Activated CD4-positive, alpha-beta memory T cell treated with anti-CD3 and anti-CD28 coated beads for 36 hours (primary cell): ENCODE measurements around the gene LUZP1. TPM values are rescaled to one million over a fixed set of nuclear protein-coding genes. Genes with fewer than 3 reads are reported as not detected.

Experiments
- CTCF ChIA-PET: fragments of 350-600 bp; sonication (Branson Sonifier 250); formaldehyde crosslinking; loops from one replicate; lab custom pipeline; 2021; ENCODE audit warnings: antibody characterized with exemption, inconsistent platforms; lab: Charles Lee
- POLR2A ChIA-PET: fragments of 350-600 bp; sonication (Branson Sonifier 250); formaldehyde crosslinking; loops from one replicate; lab custom pipeline; 2021; ENCODE audit warnings: antibody characterized with exemption; lab: Charles Lee
- DNase-seq: peaks from one replicate; pipeline ENCODE4 v3.0.0-alpha.2; 2020
- H3K27ac Mint-ChIP-seq: one replicate; pipeline ENCODE4 v1.8.0; 2021; ENCODE audit warnings: mixed read lengths
- H3K27me3 Mint-ChIP-seq: one replicate; pipeline ENCODE4 v1.8.0; 2021; ENCODE audit warnings: mixed read lengths
- H3K36me3 Mint-ChIP-seq: one replicate; pipeline ENCODE4 v1.8.0; 2021; ENCODE audit warnings: mixed read lengths
- H3K4me1 Mint-ChIP-seq: one replicate; pipeline ENCODE4 v1.8.0; 2021; ENCODE audit warnings: low read depth, mixed read lengths
- H3K4me3 Mint-ChIP-seq: one replicate; pipeline ENCODE4 v1.8.0; 2021; ENCODE audit warnings: mild to moderate bottlenecking, mixed read lengths
- H3K9me3 Mint-ChIP-seq: one replicate; pipeline ENCODE4 v1.8.0; 2021; ENCODE audit warnings: mixed read lengths
- intact Hi-C: fragments of 100-400 bp; cut with micrococcal nuclease; formaldehyde crosslinking; loops from one replicate; pipeline ENCODE4 v1.15.1; 2023
- total RNA-seq, 2 experiments: library from RNA; stranded (reverse); gene quantifications; one replicate each; pipeline ENCODE4 v1.2.3, GENCODE V29; 2021

Gene LUZP1
- total RNA-seq, 2 experiments from 2014 or later, result 19.0 to 21.2 TPM

GRCh38 chr1:23098463-23099170 lies 70.0 kb downstream of the LUZP1 start:
- intact Hi-C loops, result loop anchor here (1.0 kb wide), 2 partner anchors 26 to 86 kb away; no protein-coding TSS in a partner anchor
- ChIA-PET CTCF (interaction anchor here (0.5 to 20.3 kb wide), 33 partner anchors 9 to 441 kb away, joined by 3 to 738 read pairs (median 5); partner anchors contain the start of genes KDM1A and LUZP1), POLR2A (interaction anchor here (1.6 to 2.8 kb wide), 3 partner anchors 10 to 85 kb away, joined by 4 to 19 read pairs (median 11); no protein-coding TSS in a partner anchor)
- H3K9me3 Mint-ChIP-seq, result no peaks in the 10 kb centered on the region
- no peak overlapping the region for H3K4me3 Mint-ChIP-seq
- peak; percentile 72 for DNase-seq
- H3K36me3 Mint-ChIP-seq, result peaks cover 7% of the 10 kb centered on the region
- no peaks in the 10 kb centered on the region for H3K27me3 Mint-ChIP-seq
- H3K4me1 Mint-ChIP-seq, result peaks cover 46% of the 10 kb centered on the region
- H3K27ac Mint-ChIP-seq, result no peak overlapping the region

- ChIA-PET CTCF (interaction anchor here (1.0 to 20.3 kb wide), 5 partner anchors 29 to 89 kb away, joined by 3 to 738 read pairs (median 4); no protein-coding TSS in a partner anchor), POLR2A (interaction anchor here (0.6 kb wide), 1 partner anchor 88 kb away, joined by 4 read pairs; no protein-coding TSS in a partner anchor)
- Mint-ChIP-seq H3K4me1 (peaks cover 33% of the 10 kb centered on the region), H3K27ac (no peak overlapping the region), H3K4me3 (no peak overlapping the region), H3K36me3 (peaks cover 16% of the 10 kb centered on the region), H3K27me3 (no peaks in the 10 kb centered on the region), H3K9me3 (no peaks in the 10 kb centered on the region)
- intact Hi-C loops, result no loop called here
- DNase-seq, result no peak
Measured at GRCh38 chr1:23097316-23097715, 71.3 kb downstream of the LUZP1 start.

- DNase-seq, result no peak
- H3K4me1 Mint-ChIP-seq, result no peaks in the 10 kb centered on the region
- CTCF ChIA-PET, result interaction anchor here (0.7 to 20.3 kb wide), 2 partner anchors 20 to 94 kb away, joined by 3 to 738 read pairs; no protein-coding TSS in a partner anchor
- no peaks in the 10 kb centered on the region for H3K9me3 Mint-ChIP-seq
- peaks cover 31% of the 10 kb centered on the region for H3K36me3 Mint-ChIP-seq
- no peaks in the 10 kb centered on the region for H3K27me3 Mint-ChIP-seq
- POLR2A ChIA-PET, result no interaction called here
- no peak overlapping the region for H3K27ac Mint-ChIP-seq
- intact Hi-C loops, result no loop called here
- no peak overlapping the region for H3K4me3 Mint-ChIP-seq
Measured at GRCh38 chr1:23092447-23092846, 76.2 kb downstream of the LUZP1 start.

GRCh38 chr1:23091545-23091944 lies 77.1 kb downstream of the LUZP1 start:
- POLR2A ChIA-PET, result no interaction called here

GRCh38 chr1:23090056-23090455 lies 78.6 kb downstream of the LUZP1 start:
- CTCF ChIA-PET, result interaction anchor here (2.9 to 20.3 kb wide), 2 partner anchors 9 to 97 kb away, joined by 10 to 738 read pairs; no protein-coding TSS in a partner anchor
- Mint-ChIP-seq H3K4me1 (no peaks in the 10 kb centered on the region), H3K36me3 (peaks cover 40% of the 10 kb centered on the region)

More at GRCh38 chr1:23091545-23091944, 77.1 kb downstream of the LUZP1 start:
- CTCF ChIA-PET, result interaction anchor here (0.7 to 20.3 kb wide), 2 partner anchors 19 to 95 kb away, joined by 3 to 738 read pairs; no protein-coding TSS in a partner anchor
- Mint-ChIP-seq H3K27me3 (no peaks in the 10 kb centered on the region), H3K36me3 (peaks cover 34% of the 10 kb centered on the region), H3K4me3 (no peak overlapping the region), H3K27ac (no peak overlapping the region), H3K4me1 (no peaks in the 10 kb centered on the region), H3K9me3 (no peaks in the 10 kb centered on the region)
- DNase-seq, result no peak
- intact Hi-C loops, result no loop called here

GRCh38 chr1:23088027-23088426 lies 80.6 kb downstream of the LUZP1 start:
- H3K36me3 Mint-ChIP-seq, result peaks cover 40% of the 10 kb centered on the region
- H3K9me3 Mint-ChIP-seq, result no peaks in the 10 kb centered on the region
- no peaks in the 10 kb centered on the region for H3K4me1 Mint-ChIP-seq
- H3K27me3 Mint-ChIP-seq, result no peaks in the 10 kb centered on the region
- intact Hi-C loops, result no loop called here
- no peak for DNase-seq
- H3K4me3 Mint-ChIP-seq, result no peak overlapping the region
- CTCF ChIA-PET, result interaction anchor here (1.0 to 20.3 kb wide), 3 partner anchors 11 to 99 kb away, joined by 4 to 738 read pairs (median 10); no protein-coding TSS in a partner anchor
- H3K27ac Mint-ChIP-seq, result no peak overlapping the region
- POLR2A ChIA-PET, result interaction anchor here (0.5 kb wide), 1 partner anchor 72 kb away, joined by 4 read pairs; the partner anchor contains the start of gene TEX46

More at GRCh38 chr1:23090056-23090455, 78.6 kb downstream of the LUZP1 start:
- Mint-ChIP-seq H3K27me3 (no peaks in the 10 kb centered on the region), H3K4me3 (no peak overlapping the region), H3K9me3 (no peaks in the 10 kb centered on the region), H3K27ac (no peak overlapping the region)
- intact Hi-C loops, result no loop called here
- DNase-seq, result no peak
- POLR2A ChIA-PET, result interaction anchor here (0.6 kb wide), 1 partner anchor 572 kb away, joined by 3 read pairs; no protein-coding TSS in a partner anchor

GRCh38 chr1:23085696-23086095 lies 83.0 kb downstream of the LUZP1 start:
- Mint-ChIP-seq H3K4me1 (no peaks in the 10 kb centered on the region), H3K9me3 (no peaks in the 10 kb centered on the region), H3K36me3 (peaks cover 38% of the 10 kb centered on the region), H3K27me3 (no peaks in the 10 kb centered on the region), H3K27ac (no peak overlapping the region), H3K4me3 (no peak overlapping the region)
- intact Hi-C loops, result no loop called here
- CTCF ChIA-PET, result interaction anchor here (2.0 to 20.3 kb wide), 2 partner anchors 13 to 101 kb away, joined by 5 to 738 read pairs; no protein-coding TSS in a partner anchor
- POLR2A ChIA-PET, result no interaction called here
- DNase-seq, result no peak

GRCh38 chr1:23084880-23085279 lies 83.8 kb downstream of the LUZP1 start:
- ChIA-PET POLR2A (no interaction called here), CTCF (interaction anchor here (2.0 to 20.3 kb wide), 2 partner anchors 14 to 102 kb away, joined by 5 to 738 read pairs; no protein-coding TSS in a partner anchor)
- DNase-seq, result no peak
- Mint-ChIP-seq H3K4me1 (no peaks in the 10 kb centered on the region), H3K9me3 (no peaks in the 10 kb centered on the region), H3K4me3 (no peak overlapping the region), H3K27me3 (no peaks in the 10 kb centered on the region), H3K36me3 (peaks cover 41% of the 10 kb centered on the region), H3K27ac (no peak overlapping the region)
- intact Hi-C loops, result no loop called here

GRCh38 chr1:23083714-23084480 lies 84.8 kb downstream of the LUZP1 start:
- H3K36me3 Mint-ChIP-seq, result peaks cover 46% of the 10 kb centered on the region
- H3K9me3 Mint-ChIP-seq, result no peaks in the 10 kb centered on the region
- DNase-seq, result no peak
- no peaks in the 10 kb centered on the region for H3K4me1 Mint-ChIP-seq
- no peak overlapping the region for H3K4me3 Mint-ChIP-seq
- intact Hi-C loops, result no loop called here
- H3K27ac Mint-ChIP-seq, result no peak overlapping the region
- no peaks in the 10 kb centered on the region for H3K27me3 Mint-ChIP-seq
- ChIA-PET POLR2A (no interaction called here), CTCF (no interaction called here)

GRCh38 chr1:23081376-23081775 lies 87.3 kb downstream of the LUZP1 start:
- intact Hi-C loops, result no loop called here
- DNase-seq, result no peak
- POLR2A ChIA-PET, result no interaction called here
- no peaks in the 10 kb centered on the region for H3K4me1 Mint-ChIP-seq
- no peaks in the 10 kb centered on the region for H3K27me3 Mint-ChIP-seq
- H3K27ac Mint-ChIP-seq, result no peak overlapping the region
- no peaks in the 10 kb centered on the region for H3K9me3 Mint-ChIP-seq
- CTCF ChIA-PET, result interaction anchor here (1.1 to 2.2 kb wide), 3 partner anchors 10 to 103 kb away, joined by 5 to 18 read pairs (median 6); no protein-coding TSS in a partner anchor
- peaks cover 48% of the 10 kb centered on the region for H3K36me3 Mint-ChIP-seq
- H3K4me3 Mint-ChIP-seq, result no peak overlapping the region

- no peaks in the 10 kb centered on the region for H3K9me3 Mint-ChIP-seq
- peaks cover 46% of the 10 kb centered on the region for H3K36me3 Mint-ChIP-seq
- CTCF ChIA-PET, result interaction anchor here (1.1 to 2.2 kb wide), 3 partner anchors 9 to 103 kb away, joined by 5 to 18 read pairs (median 6); no protein-coding TSS in a partner anchor
- POLR2A ChIA-PET, result no interaction called here
- no peak overlapping the region for H3K4me3 Mint-ChIP-seq
- no peak overlapping the region for H3K27ac Mint-ChIP-seq
- intact Hi-C loops, result no loop called here
- H3K4me1 Mint-ChIP-seq, result no peaks in the 10 kb centered on the region
- DNase-seq, result no peak
- H3K27me3 Mint-ChIP-seq, result no peaks in the 10 kb centered on the region
Measured at GRCh38 chr1:23080885-23081284, 87.8 kb downstream of the LUZP1 start.
